GM23338 (cell line): ENCODE data around the gene HIVEP3. TPM values are rescaled to one million over a fixed set of nuclear protein-coding genes. Genes with fewer than 3 reads are reported as not detected.
A peak's percentile ranks its signal among the peaks of the same experiment; 100 is the strongest.

Source experiments
- ATAC-seq: fragments of 200-7000 bp; cut with Tn5 transposase; 3 replicates; pipeline ENCODE4 v1.9.1; 2020
- DNase-seq: peaks from one replicate; pipeline ENCODE4 v3.0.0-alpha.2; 2015; ENCODE audit warnings: low spot score
- H2AFZ ChIP-seq: fragments of 200-600 bp; sonication (generic); 2 replicates; pipeline ENCODE4 v1.8.0; 2016; ENCODE audit warnings: antibody characterized with exemption, mild to moderate bottlenecking, moderate library complexity
- H3F3A ChIP-seq: fragments of 200-600 bp; sonication (generic); replicated peaks from 2 replicates; pipeline ENCODE4 v1.8.0; 2017; ENCODE audit warnings: antibody characterized with exemption, mixed run types, low read depth
- H3K27ac ChIP-seq: fragments of 200-600 bp; sonication (generic); 2 replicates; pipeline ENCODE4 v1.6.1; 2016; ENCODE audit warnings: low read depth
- H3K27me3 ChIP-seq: fragments of 200-600 bp; sonication (generic); 2 replicates; pipeline ENCODE4 v1.8.0; 2016; ENCODE audit warnings: mild to moderate bottlenecking, mixed run types, moderate library complexity; ENCODE audit not compliant: insufficient read depth
- H3K36me3 ChIP-seq: fragments of 200-600 bp; sonication (generic); 2 replicates; pipeline ENCODE4 v1.8.0; 2016; ENCODE audit warnings: mild to moderate bottlenecking; ENCODE audit not compliant: insufficient read depth
- H3K4me1 ChIP-seq: fragments of 200-600 bp; sonication (generic); 2 replicates; pipeline ENCODE4 v1.8.0; 2016; ENCODE audit warnings: mild to moderate bottlenecking, moderate library complexity; ENCODE audit not compliant: insufficient read depth
- H3K4me2 ChIP-seq: fragments of 200-600 bp; sonication (generic); 2 replicates; pipeline ENCODE4 v1.7.1; 2017; ENCODE audit warnings: mixed run types
- H3K4me3 ChIP-seq: fragments of 200-600 bp; sonication (generic); 2 replicates; pipeline ENCODE4 v1.6.1; 2016; ENCODE audit warnings: mixed run types
- H3K79me2 ChIP-seq: fragments of 200-600 bp; sonication (generic); replicated peaks from 2 replicates; pipeline ENCODE4 v1.8.0; 2017; ENCODE audit warnings: mild to moderate bottlenecking; ENCODE audit not compliant: insufficient read depth
- H3K9me2 ChIP-seq: fragments of 200-600 bp; sonication (generic); 2 replicates; pipeline ENCODE4 v1.8.0; 2017; ENCODE audit not compliant: insufficient read depth
- H4K20me1 ChIP-seq: fragments of 200-600 bp; sonication (generic); replicated peaks from 2 replicates; pipeline ENCODE4 v1.8.0; 2017; ENCODE audit warnings: mild to moderate bottlenecking; ENCODE audit not compliant: insufficient read depth
- H3K27ac Mint-ChIP-seq: 2 replicates; pipeline ENCODE4 v1.8.0; 2020; ENCODE audit warnings: inconsistent platforms, mild to moderate bottlenecking, moderate library complexity, mixed read lengths
- H3K27me3 Mint-ChIP-seq: 3 replicates; pipeline ENCODE4 v1.8.0; 2022; ENCODE audit warnings: low read depth, mild to moderate bottlenecking, moderate library complexity, mixed read lengths, inconsistent platforms; ENCODE audit not compliant: insufficient read depth, poor library complexity
- H3K36me3 Mint-ChIP-seq: 3 replicates; pipeline ENCODE4 v1.8.0; 2021; ENCODE audit warnings: low read depth, mild to moderate bottlenecking, inconsistent platforms, moderate library complexity, mixed read lengths
- H3K4me1 Mint-ChIP-seq: 3 replicates; pipeline ENCODE4 v1.8.0; 2020; ENCODE audit warnings: mild to moderate bottlenecking, inconsistent platforms, mixed read lengths
- H3K4me3 Mint-ChIP-seq: 3 replicates; pipeline ENCODE4 v1.8.0; 2021; ENCODE audit warnings: moderate library complexity, mild to moderate bottlenecking, inconsistent platforms, mixed read lengths
- H3K9me3 Mint-ChIP-seq: 3 replicates; pipeline ENCODE4 v1.8.0; 2020; ENCODE audit warnings: moderate library complexity, mild to moderate bottlenecking, inconsistent platforms, mixed read lengths
- CREB1 ChIP-seq: fragments of 250-450 bp; sonication (Bioruptor Pico); IDR thresholded peaks from 2 replicates; pipeline ENCODE4 v1.5.0; 2020; ENCODE audit warnings: low read depth, mild to moderate bottlenecking, moderate library complexity
- ETS1 ChIP-seq: IDR thresholded peaks from 2 replicates; pipeline ENCODE4 v1.6.1; 2016; ENCODE audit warnings: antibody characterized with exemption
- EZH2 ChIP-seq: fragments of 200-600 bp; sonication (generic); IDR thresholded peaks from one replicate; pipeline ENCODE4 v1.8.0; 2017; ENCODE audit warnings: antibody characterized with exemption, mild to moderate bottlenecking, low read depth; ENCODE audit not compliant: unreplicated experiment
- EZH2phosphoT487 ChIP-seq: fragments of 200-600 bp; sonication (generic); IDR thresholded peaks from one replicate; pipeline ENCODE4 v1.8.1; 2018; ENCODE audit warnings: antibody characterized with exemption; ENCODE audit not compliant: unreplicated experiment
- JUNB ChIP-seq: IDR thresholded peaks from one replicate; pipeline ENCODE4 v1.6.1; 2016; ENCODE audit warnings: antibody characterized with exemption; ENCODE audit not compliant: unreplicated experiment
- NANOG ChIP-seq: IDR thresholded peaks from 2 replicates; pipeline ENCODE4 v1.6.1; 2016; ENCODE audit warnings: antibody characterized with exemption, borderline replicate concordance
- POLR2AphosphoS5 ChIP-seq: IDR thresholded peaks from 2 replicates; pipeline ENCODE4 v1.6.1; 2016; ENCODE audit warnings: antibody characterized with exemption, low read depth
- REST ChIP-seq: IDR thresholded peaks from one replicate; pipeline ENCODE4 v1.6.1; 2018; ENCODE audit warnings: antibody characterized with exemption; ENCODE audit not compliant: unreplicated experiment
- STAT1 ChIP-seq: IDR thresholded peaks from one replicate; pipeline ENCODE4 v1.6.1; 2016; ENCODE audit warnings: antibody characterized with exemption; ENCODE audit not compliant: unreplicated experiment
- ZNF331 ChIP-seq: fragments of 250-450 bp; sonication (Bioruptor Pico); IDR thresholded peaks from 2 replicates; pipeline ENCODE4 v1.5.0; 2020; ENCODE audit warnings: low read depth, mild to moderate bottlenecking, moderate library complexity
- ZNF462 ChIP-seq: fragments of 250-450 bp; sonication (Bioruptor Pico); IDR thresholded peaks from 2 replicates; pipeline ENCODE4 v1.5.0; 2020; ENCODE audit warnings: mild to moderate bottlenecking, moderate library complexity
- polyA plus RNA-seq: library from polyadenylated mRNA; unstranded; fragments of >200 nt; fragmentation: Nextera tagmentation; extraction: Ambion mirVana; gene quantifications from 2 replicates; pipeline ENCODE4 v1.2.1, GENCODE V29; 2016
- total RNA-seq: library from RNA; depleted of rRNA; stranded (reverse); fragments of >200 nt; shearing (Covaris generic); gene quantifications from 2 replicates; pipeline ENCODE4 v1.2.3, GENCODE V29; 2014

Gene HIVEP3
- total and polyA plus RNA-seq, 2 experiments from 2014 or later, result 0.14 to 0.24 TPM

- no peak for TF ChIP-seq ETS1
- no peak for TF ChIP-seq EZH2
- TF ChIP-seq NANOG, result no peak
- no peak for TF ChIP-seq CREB1
Measured at GRCh38 chr1:41497461-41498030, 421.2 kb downstream of the HIVEP3 start (continued).

- Histone ChIP-seq H3K4me2 (peak overlapping the region; percentile 83), H2AFZ (peak overlapping the region; percentile 66; the same call in 1 of the 2 replicates), H3K27ac (no peak overlapping the region)
- no peak for TF ChIP-seq POLR2AphosphoS5
- no peak for TF ChIP-seq ZNF462
- TF ChIP-seq NANOG, result no peak
- no peak for TF ChIP-seq ZNF331 (CRISPR knock-in tag)
- no peak for TF ChIP-seq JUNB
- TF ChIP-seq CREB1, result no peak
- TF ChIP-seq STAT1, result no peak
- TF ChIP-seq EZH2phosphoT487, result no peak
- no peak for TF ChIP-seq ETS1
- TF ChIP-seq EZH2, result no peak
- no peak for TF ChIP-seq REST
Measured at GRCh38 chr1:41497056-41497440, 421.7 kb downstream of the HIVEP3 start.

More at GRCh38 chr1:41497056-41497440, 421.7 kb downstream of the HIVEP3 start:
- peaks cover 12% of the 10 kb centered on the region for H3K27me3 ChIP-seq
- H3K79me2 ChIP-seq, result no peaks in the 10 kb centered on the region
- Mint-ChIP-seq H3K9me3 (no peaks in the 10 kb centered on the region), H3K27me3 (peaks cover 19% of the 10 kb centered on the region), H3K27ac (no peak overlapping the region), H3K36me3 (no peaks in the 10 kb centered on the region), H3K4me1 (peaks cover 21% of the 10 kb centered on the region), H3K4me3 (peak overlapping the region; percentile 45)
- H3F3A ChIP-seq, result 0 out of 2 replicates have a peak, but pooled peaks cover 5% of the 10 kb centered on the region
- ATAC-seq (no peak; the same call in 2 of the 3 replicates), DNase-seq (no peak)
- H4K20me1 ChIP-seq, result no peaks in the 10 kb centered on the region
- no peaks in the 10 kb centered on the region for H3K36me3 ChIP-seq
- H3K9me2 ChIP-seq, result no peaks in the 10 kb centered on the region
- peak overlapping the region; percentile 55 for H3K4me3 ChIP-seq
- H3K4me1 ChIP-seq, result peaks cover 12% of the 10 kb centered on the region; the same call in 1 of the 2 replicates
